ENCODE measurements around the gene DNAJC6. TPM values are rescaled to one million over a fixed set of nuclear protein-coding genes. Genes with fewer than 3 reads are reported as not detected.
"Not testable (repeated sequence)": the region's sequence is repeated elsewhere in the genome, so short reads cannot be mapped to it uniquely, and the experiment has no call there.

The DNAJC6 gene
- total RNA-seq, 2 donors from 2014 or later, result 1.3 to 2.2 TPM

- Histone ChIP-seq H3K4me1 (no peaks in the 10 kb centered on the region), H3K27ac (no peak overlapping the region), H3K36me3 (no peaks in the 10 kb centered on the region), H3K9me3 (no peaks in the 10 kb centered on the region), H3K9ac (ENCODE audit: low read depth in 2 of 2, low read length in 2 of 2) (no peak overlapping the region), H3K4me3 (no peak overlapping the region), H3K27me3 (no peaks in the 10 kb centered on the region)
- DNase-seq, result no peak
- TF ChIP-seq CTCF (IDR thresholded peaks at IDR 0.05), result no peak
- intact Hi-C loops (cut with DNase I), result no loop called here
These were observed 133.1 kb downstream of the DNAJC6 start for GRCh38 chr1:65442442-65442841.

- no peak overlapping the region for H3K9ac ChIP-seq (ENCODE audit: low read depth in 2 of 2, low read length in 2 of 2)
- no peak for DNase-seq
- intact Hi-C loops (cut with DNase I), result no loop called here
- no peaks in the 10 kb centered on the region for H3K36me3 ChIP-seq
- no peak for TF ChIP-seq CTCF (IDR thresholded peaks at IDR 0.05)
- no peak overlapping the region for H3K4me3 ChIP-seq
- H3K27ac ChIP-seq, result no peak overlapping the region
- H3K27me3 ChIP-seq, result no peaks in the 10 kb centered on the region
- no peaks in the 10 kb centered on the region for H3K4me1 ChIP-seq
- no peaks in the 10 kb centered on the region for H3K9me3 ChIP-seq
These were observed 134.3 kb downstream of the DNAJC6 start for GRCh38 chr1:65443647-65444046.

GRCh38 chr1:65444128-65444640, 134.8 kb downstream of the DNAJC6 start:
- H3K27me3 ChIP-seq, result no peaks in the 10 kb centered on the region
- H3K4me3 ChIP-seq, result no peak overlapping the region
- no peak overlapping the region for H3K27ac ChIP-seq
- intact Hi-C loops (cut with DNase I), result no loop called here
- no peak for DNase-seq
- no peaks in the 10 kb centered on the region for H3K36me3 ChIP-seq
- TF ChIP-seq CTCF (IDR thresholded peaks at IDR 0.05), result no peak
- no peak overlapping the region for H3K9ac ChIP-seq (ENCODE audit: low read depth in 2 of 2, low read length in 2 of 2)
- no peaks in the 10 kb centered on the region for H3K4me1 ChIP-seq
- no peaks in the 10 kb centered on the region for H3K9me3 ChIP-seq

- H3K36me3 ChIP-seq, result no peaks in the 10 kb centered on the region
- no peak overlapping the region for H3K9ac ChIP-seq (ENCODE audit: low read depth in 2 of 2, low read length in 2 of 2)
- TF ChIP-seq CTCF (IDR thresholded peaks at IDR 0.05), result no peak
- no peaks in the 10 kb centered on the region for H3K27me3 ChIP-seq
- no peak for DNase-seq
- intact Hi-C loops (cut with DNase I), result no loop called here
- no peaks in the 10 kb centered on the region for H3K9me3 ChIP-seq
- H3K4me1 ChIP-seq, result no peaks in the 10 kb centered on the region
- H3K4me3 ChIP-seq, result no peak overlapping the region
- no peak overlapping the region for H3K27ac ChIP-seq
These were observed 136.5 kb downstream of the DNAJC6 start for GRCh38 chr1:65445837-65446236.

GRCh38 chr1:65449214-65449823, 140.0 kb downstream of the DNAJC6 start:
- no peaks in the 10 kb centered on the region for H3K27me3 ChIP-seq
- TF ChIP-seq CTCF (IDR thresholded peaks at IDR 0.05), result no peak
- H3K4me3 ChIP-seq, result no peak overlapping the region
- no peak overlapping the region for H3K27ac ChIP-seq
- intact Hi-C loops (cut with DNase I), result no loop called here
- H3K9ac ChIP-seq (ENCODE audit: low read depth in 2 of 2, low read length in 2 of 2), result no peak overlapping the region
- H3K36me3 ChIP-seq, result no peaks in the 10 kb centered on the region
- DNase-seq, result no peak
- H3K9me3 ChIP-seq, result no peaks in the 10 kb centered on the region
- H3K4me1 ChIP-seq, result no peaks in the 10 kb centered on the region

- H3K27me3 ChIP-seq, result not testable (repeated sequence)
These were observed 146.3 kb downstream of the DNAJC6 start for GRCh38 chr1:65455678-65456077.

More at GRCh38 chr1:65455678-65456077, 146.3 kb downstream of the DNAJC6 start:
- intact Hi-C loops (cut with DNase I); H3K36me3 ChIP-seq; H3K4me3 ChIP-seq; H3K9me3 ChIP-seq; DNase-seq; H3K27ac ChIP-seq; H3K4me1 ChIP-seq; H3K9ac ChIP-seq (ENCODE audit: low read depth in 2 of 2, low read length in 2 of 2): not testable (repeated sequence)

Measured in colonic mucosa (tissue), 4 donors.